HCT116 (cell line): ENCODE measurements around the gene ARSK. TPM values are rescaled to one million over a fixed set of nuclear protein-coding genes. Genes with fewer than 3 reads are reported as not detected.

Source experiments
- ATAC-seq: fragments of 200-7000 bp; cut with Tn5 transposase; 2 replicates; pipeline ENCODE4 v1.9.1; 2020; ENCODE audit warnings: mild to moderate bottlenecking, moderate library complexity
- BruUV-seq: library from RNA; stranded (reverse); fragments of 400-500 nt; replicated peaks from 2 replicates; lab custom pipeline; 2021; lab: Mats Ljungman, UMichigan
- CTCF ChIA-PET: fragments of 300-600 bp; sonication (Branson Sonifier 250); formaldehyde crosslinking; loops from one replicate; lab custom pipeline; 2021; ENCODE audit warnings: antibody characterized with exemption; lab: Charles Lee
- POLR2A ChIA-PET: fragments of 300-600, 350-600 bp; sonication (Branson Sonifier 250); formaldehyde crosslinking; loops from one replicate; lab custom pipeline; 2021; ENCODE audit warnings: antibody characterized with exemption; lab: Charles Lee
- RAD21 ChIA-PET, 2 experiments: fragments of 300-600 bp; sonication (Branson Sonifier 250); formaldehyde crosslinking; loops; one replicate each; lab custom pipeline; 2023; ENCODE audit warnings: low total read pairs in 2 of 2; ENCODE audit not compliant: uncharacterized antibody in 2 of 2, unreplicated experiment in 2 of 2, low non-redundant PET in 1 of 2; lab: Charles Lee
- DNase-seq: peaks from one replicate; pipeline ENCODE4 v3.0.0-alpha.2; 2010; ENCODE audit warnings: low read depth, low spot score
- H2AFZ ChIP-seq: fragments of 200-600 bp; shearing (Covaris generic), sonication (generic); 2 replicates; pipeline ENCODE4 v1.6.1; 2017; ENCODE audit warnings: low read depth, mixed run types, mixed read lengths, antibody characterized with exemption, low read length; ENCODE audit not compliant: poor library complexity, severe bottlenecking
- H3K27ac ChIP-seq: 2 replicates; pipeline ENCODE4 v1.5.1; 2012; ENCODE audit warnings: low read depth, low read length
- H3K27me3 ChIP-seq: fragments of 200-600 bp; sonication (generic); 2 replicates; pipeline ENCODE4 v1.6.1; 2016; ENCODE audit warnings: mixed run types, low read length, mixed read lengths; ENCODE audit not compliant: insufficient read depth
- H3K36me3 ChIP-seq, 2 experiments: fragments of 200-500 bp in 1 of 2; fragments of 200-600 bp in 1 of 2; sonication (Bioruptor generic) in 1 of 2; sonication (generic) in 1 of 2; 2 replicates each; pipeline versions ENCODE4 v1.5.1 to v1.6.1; 2014 to 2016; ENCODE audit warnings: low read length in 2 of 2, inconsistent platforms in 1 of 2, mixed read lengths in 1 of 2, mixed run types in 1 of 2; ENCODE audit not compliant: insufficient read depth in 2 of 2, control insufficient read depth in 1 of 2
- H3K4me1 ChIP-seq, 2 experiments: fragments of 200-600 bp in 1 of 2; sonication (generic) in 1 of 2; 2 replicates each; pipeline versions ENCODE4 v1.5.1 to v1.6.1; 2012 to 2017; ENCODE audit warnings: low read length in 2 of 2, inconsistent platforms in 1 of 2, mild to moderate bottlenecking in 1 of 2, mixed read lengths in 1 of 2, mixed run types in 1 of 2, moderate library complexity in 1 of 2; ENCODE audit not compliant: insufficient read depth in 2 of 2, control insufficient read depth in 1 of 2
- H3K4me2 ChIP-seq: fragments of 200-600 bp; sonication (generic); 2 replicates; pipeline ENCODE4 v1.6.1; 2017; ENCODE audit warnings: mixed run types, low read length, mixed read lengths
- H3K4me3 ChIP-seq, 2 experiments: fragments of 200-600 bp in 1 of 2; sonication (generic) in 1 of 2; replicated peaks in 1 of 2; 2 replicates each; pipeline ENCODE4 v1.5.1; 2011 to 2016; ENCODE audit warnings: low read length in 2 of 2, control low read depth in 1 of 2, low read depth in 1 of 2, mild to moderate bottlenecking in 1 of 2, mixed read lengths in 1 of 2, mixed run types in 1 of 2
- H3K79me2 ChIP-seq: fragments of 200-600 bp; sonication (generic); 2 replicates; pipeline ENCODE4 v1.6.1; 2017; ENCODE audit warnings: mild to moderate bottlenecking, mixed run types, low read length, moderate library complexity, mixed read lengths; ENCODE audit not compliant: insufficient read depth
- H3K9ac ChIP-seq: fragments of 200-600 bp; sonication (generic); 2 replicates; pipeline ENCODE4 v1.6.1; 2016; ENCODE audit warnings: low read length, mixed read lengths
- H3K9me2 ChIP-seq: fragments of 200-600 bp; sonication (generic), shearing (Covaris generic); 2 replicates; pipeline ENCODE4 v1.6.1; 2017; ENCODE audit warnings: mixed run types, mild to moderate bottlenecking, moderate library complexity; ENCODE audit not compliant: insufficient read depth
- H3K9me3 ChIP-seq, 2 experiments: fragments of 200-500 bp in 1 of 2; fragments of 200-600 bp in 1 of 2; sonication (Bioruptor generic) in 1 of 2; sonication (generic) in 1 of 2; 2 replicates each; pipeline ENCODE4 v1.6.1; 2014 to 2017; ENCODE audit warnings: low read length in 2 of 2, mixed read lengths in 2 of 2, inconsistent platforms in 1 of 2, low read depth in 1 of 2, mild to moderate bottlenecking in 1 of 2, mixed run types in 1 of 2, moderate library complexity in 1 of 2; ENCODE audit not compliant: control insufficient read depth in 1 of 2, insufficient read depth in 1 of 2
- H4K20me1 ChIP-seq: fragments of 200-600 bp; sonication (generic), shearing (Covaris generic); 2 replicates; pipeline ENCODE4 v1.6.1; 2017; ENCODE audit warnings: mixed run types, mild to moderate bottlenecking, moderate library complexity; ENCODE audit not compliant: insufficient read depth
- ATF3 ChIP-seq: IDR thresholded peaks from 2 replicates; pipeline ENCODE4 v1.6.1; 2012
- CBX3 ChIP-seq: IDR thresholded peaks from 2 replicates; pipeline ENCODE4 v1.6.1; 2012; ENCODE audit warnings: low read depth
- EGR1 ChIP-seq: IDR thresholded peaks from 2 replicates; pipeline ENCODE4 v1.6.1; 2012; ENCODE audit warnings: low read depth
- EZH2 ChIP-seq: fragments of 200-600 bp; sonication (generic); IDR thresholded peaks from 2 replicates; pipeline ENCODE4 v1.6.1; 2017; ENCODE audit warnings: antibody characterized with exemption, mixed run types
- FOSL1 ChIP-seq: IDR thresholded peaks from 2 replicates; pipeline ENCODE4 v1.6.1; 2012; ENCODE audit warnings: low read depth
- JUND ChIP-seq: IDR thresholded peaks from 2 replicates; pipeline ENCODE4 v1.6.1; 2012
- MAX ChIP-seq: IDR thresholded peaks from 2 replicates; pipeline ENCODE4 v1.6.1; 2012
- SIN3A ChIP-seq: IDR thresholded peaks from 2 replicates; pipeline ENCODE4 v1.6.1; 2012; ENCODE audit warnings: low read depth
- ZNF274 ChIP-seq: fragments of 200-500 bp; sonication (Bioruptor generic); IDR thresholded peaks from 2 replicates; pipeline ENCODE4 v1.6.1; 2014; ENCODE audit warnings: mild to moderate bottlenecking, low read depth, low read length, inconsistent platforms
- intact Hi-C: fragments of 100-400 bp; cut with micrococcal nuclease; formaldehyde crosslinking; loops from 2 replicates; pipeline ENCODE4 v1.10.0; 2022
- total RNA-seq: library from RNA; stranded (reverse); gene quantifications from one replicate; pipeline ENCODE4 v1.2.1, GENCODE V29; 2021; ENCODE audit not compliant: unreplicated experiment
- TF ChIP-seq, protein P1 (sequence below), 3 experiments: fragments of 200-600 bp in 1 of 3; sonication (generic) in 1 of 3; IDR thresholded peaks in 2 of 3; conservative IDR thresholded peaks in 1 of 3; 2 replicates each; pipeline ENCODE4 v1.5.1; 2012 to 2017; ENCODE audit warnings: low read depth in 2 of 3, low read length in 2 of 3, antibody characterized with exemption in 1 of 3, borderline replicate concordance in 1 of 3, control low read depth in 1 of 3, mild to moderate bottlenecking in 1 of 3, mixed read lengths in 1 of 3, mixed run types in 1 of 3, moderate library complexity in 1 of 3; ENCODE audit not compliant: insufficient read depth in 1 of 3

ARSK gene
- total RNA-seq, 1 experiment from 2014 or later, result 4.6 TPM

GRCh38 chr5:95615164-95615467 is 60.2 kb downstream of the ARSK start:
- BruUV-seq, result no TSS peak
- H2AFZ ChIP-seq, result peak overlapping the region; percentile 18

GRCh38 chr5:95617057-95617456 is 62.2 kb downstream of the ARSK start:
- H3K4me2 ChIP-seq, result no peak overlapping the region
- DNase-seq, result no peak
- H3K9me2 ChIP-seq, result no peaks in the 10 kb centered on the region
- BruUV-seq, result no TSS peak
- TF ChIP-seq, protein P1, sequence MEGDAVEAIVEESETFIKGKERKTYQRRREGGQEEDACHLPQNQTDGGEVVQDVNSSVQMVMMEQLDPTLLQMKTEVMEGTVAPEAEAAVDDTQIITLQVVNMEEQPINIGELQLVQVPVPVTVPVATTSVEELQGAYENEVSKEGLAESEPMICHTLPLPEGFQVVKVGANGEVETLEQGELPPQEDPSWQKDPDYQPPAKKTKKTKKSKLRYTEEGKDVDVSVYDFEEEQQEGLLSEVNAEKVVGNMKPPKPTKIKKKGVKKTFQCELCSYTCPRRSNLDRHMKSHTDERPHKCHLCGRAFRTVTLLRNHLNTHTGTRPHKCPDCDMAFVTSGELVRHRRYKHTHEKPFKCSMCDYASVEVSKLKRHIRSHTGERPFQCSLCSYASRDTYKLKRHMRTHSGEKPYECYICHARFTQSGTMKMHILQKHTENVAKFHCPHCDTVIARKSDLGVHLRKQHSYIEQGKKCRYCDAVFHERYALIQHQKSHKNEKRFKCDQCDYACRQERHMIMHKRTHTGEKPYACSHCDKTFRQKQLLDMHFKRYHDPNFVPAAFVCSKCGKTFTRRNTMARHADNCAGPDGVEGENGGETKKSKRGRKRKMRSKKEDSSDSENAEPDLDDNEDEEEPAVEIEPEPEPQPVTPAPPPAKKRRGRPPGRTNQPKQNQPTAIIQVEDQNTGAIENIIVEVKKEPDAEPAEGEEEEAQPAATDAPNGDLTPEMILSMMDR (IDR thresholded peaks at IDR 0.05 in 2 of 3, conservative IDR thresholded peaks at IDR 0.05 in 1 of 3; ENCODE audit: borderline replicate concordance in 1 of 3, insufficient read depth in 1 of 3, low read depth in 2 of 3, low read length in 2 of 3), result no peak
- TF ChIP-seq CBX3, result no peak
- TF ChIP-seq MAX, result no peak
- TF ChIP-seq EZH2, result no peak
- TF ChIP-seq JUND, result no peak
- no peak for TF ChIP-seq ZNF274
- no peak for TF ChIP-seq EGR1
- no peak for TF ChIP-seq FOSL1
- TF ChIP-seq ATF3, result no peak
- H4K20me1 ChIP-seq, result no peaks in the 10 kb centered on the region
- no peak for ATAC-seq
- no peaks in the 10 kb centered on the region for H3K27me3 ChIP-seq
- intact Hi-C loops, result no loop called here
- H3K36me3 ChIP-seq, result no peaks in the 10 kb centered on the region
- H2AFZ ChIP-seq, result no peak overlapping the region
- no peak overlapping the region for H3K27ac ChIP-seq
- no peaks in the 10 kb centered on the region for H3K4me1 ChIP-seq
- POLR2A ChIA-PET, result no interaction called here
- H3K79me2 ChIP-seq, result no peaks in the 10 kb centered on the region
- H3K9ac ChIP-seq, result no peak overlapping the region
- H3K9me3 ChIP-seq, result peaks cover 0 to 4% of the 10 kb centered on the region in 2 experiments; a peak in 1 of 4 replicates
- RAD21 ChIA-PET, result no interaction called here
- no peak overlapping the region for H3K4me3 ChIP-seq
- CTCF ChIA-PET, result no interaction called here

More at GRCh38 chr5:95615164-95615467, 60.2 kb downstream of the ARSK start:
- Histone ChIP-seq H3K79me2 (no peaks in the 10 kb centered on the region), H3K36me3 (no peaks in the 10 kb centered on the region), H4K20me1 (no peaks in the 10 kb centered on the region), H3K4me3 (no peak overlapping the region), H3K4me1 (no peaks in the 10 kb centered on the region), H3K9me3 (peaks cover 0 to 4% of the 10 kb centered on the region in 2 experiments; a peak in 1 of 4 replicates), H3K27ac (no peak overlapping the region), H3K4me2 (no peak overlapping the region), H3K27me3 (no peaks in the 10 kb centered on the region), H3K9ac (no peak overlapping the region), H3K9me2 (no peaks in the 10 kb centered on the region)
- ChIA-PET POLR2A (no interaction called here), CTCF (no interaction called here), RAD21 (no interaction called here)
- no peak for ATAC-seq
- no peak for TF ChIP-seq SIN3A
- no peak for DNase-seq
- intact Hi-C loops, result no loop called here
